Uterus (tissue), 4 donors: Measurements from ENCODE around the gene TPBG. TPM values are rescaled to one million over a fixed set of nuclear protein-coding genes. Genes with fewer than 3 reads are reported as not detected.

Experiments
- DNase-seq, 2 donors: peaks; one replicate each; pipeline ENCODE4 v3.0.0-alpha.2; 2019 to 2020
- H3K27ac ChIP-seq, 2 donors: fragments of 200-600 bp; sonication (generic); 1 replicate in 1 of 2; 2 replicates in 1 of 2; pipeline ENCODE4 v1.5.1; 2016 to 2018
- H3K27me3 ChIP-seq, 2 donors: fragments of 200-600 bp; sonication (generic); one replicate each; pipeline ENCODE4 v1.5.1; 2018 to 2019; ENCODE audit warnings: control low read depth in 1 of 2
- H3K36me3 ChIP-seq, 2 donors: fragments of 200-600 bp; sonication (generic); one replicate each; pipeline ENCODE4 v1.5.1; 2019; ENCODE audit warnings: control low read depth in 1 of 2
- H3K4me1 ChIP-seq, 2 donors: fragments of 200-600 bp; sonication (generic); one replicate each; pipeline ENCODE4 v1.5.1; 2018 to 2019; ENCODE audit warnings: control low read depth in 1 of 2
- H3K4me3 ChIP-seq, 2 donors: fragments of 200-600 bp; sonication (generic); 1 replicate in 1 of 2; 2 replicates in 1 of 2; pipeline ENCODE4 v1.5.1; 2018 to 2019; ENCODE audit warnings: mild to moderate bottlenecking in 1 of 2
- H3K9me3 ChIP-seq, 2 donors: fragments of 200-600 bp; sonication (generic); one replicate each; pipeline ENCODE4 v1.5.1; 2019; ENCODE audit warnings: control low read depth in 1 of 2
- CTCF ChIP-seq, 4 experiments: fragments of 200-600 bp in 2 of 4; fragments of 450-650 bp in 2 of 4; sonication (generic) in 2 of 4; IDR thresholded peaks; one replicate each; pipeline ENCODE4 v1.5.1; 2016 to 2019; ENCODE audit warnings: antibody characterized with exemption in 4 of 4, mild to moderate bottlenecking in 2 of 4, moderate library complexity in 1 of 4
- POLR2A ChIP-seq, 2 donors: fragments of 450-650 bp; IDR thresholded peaks; one replicate each; pipeline ENCODE4 v1.6.1; 2016; ENCODE audit warnings: antibody characterized with exemption in 2 of 2, mild to moderate bottlenecking in 1 of 2, moderate library complexity in 1 of 2
- intact Hi-C: fragments of 100-400 bp; cut with DNase I; formaldehyde crosslinking; loops from one replicate; pipeline ENCODE4 v1.15.1; 2023; ENCODE audit warnings: low total_unique reads
- total RNA-seq, 4 donors: library from RNA; depleted of rRNA in 3 of 4; stranded (reverse); fragments of >200 nt in 3 of 4; gene quantifications; one replicate each; pipeline versions ENCODE4 v1.1.0 to v1.2.4, GENCODE V29; 2014 to 2023
- donor health status: DM: yes; HTN: yes; CAD: no.

TPBG gene
- total RNA-seq, 4 donors from 2014 or later, result 11.5 to 37.5 (median 29.6) TPM

DNA sequence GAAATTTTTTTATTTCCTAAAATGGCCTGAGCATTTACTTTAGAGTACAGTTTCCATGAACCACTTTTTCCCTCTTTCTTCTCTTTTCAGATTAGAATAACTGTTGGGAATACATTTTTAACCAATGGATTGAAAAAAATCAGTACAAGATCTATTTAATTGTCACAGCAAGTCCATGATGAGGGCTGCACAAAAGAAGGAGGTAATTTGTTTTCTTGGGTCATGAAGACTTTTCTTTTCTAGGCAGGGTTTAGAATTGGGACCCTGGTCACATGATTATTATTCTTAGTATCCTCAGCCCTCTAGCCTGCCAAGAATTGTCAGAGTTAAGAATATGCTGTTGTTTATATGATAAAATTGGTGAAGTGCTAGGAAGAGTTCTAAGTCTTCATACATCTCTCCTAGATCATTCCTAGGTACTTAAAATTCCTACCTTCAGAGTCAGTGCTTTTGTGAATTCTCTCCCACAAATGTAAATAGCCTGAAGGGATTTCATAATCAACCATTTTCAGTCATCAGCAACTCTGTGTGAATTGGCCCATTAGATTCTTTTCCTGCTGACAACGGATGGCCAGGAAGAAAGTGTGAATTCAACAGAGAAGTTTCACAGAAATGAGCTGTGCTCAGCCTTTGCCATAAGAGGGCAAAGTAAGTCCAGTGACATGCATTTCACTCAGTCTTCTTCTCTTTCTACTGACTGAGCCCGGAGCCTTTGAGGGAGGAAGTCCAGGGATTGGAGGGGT lies 32.4 kb upstream of the TPBG start:
- Histone ChIP-seq H3K36me3 (no peaks in the 10 kb centered on the region), H3K27ac (no peak overlapping the region), H3K27me3 (no peaks in the 10 kb centered on the region), H3K4me3 (no peak overlapping the region), H3K9me3 (no peaks in the 10 kb centered on the region), H3K4me1 (no peaks in the 10 kb centered on the region)
- TF ChIP-seq CTCF (IDR thresholded peaks at IDR 0.05), result no peak
- no peak for TF ChIP-seq POLR2A (IDR thresholded peaks at IDR 0.05)
- intact Hi-C loops, result no loop called here
- DNase-seq, result no peak

DNA sequence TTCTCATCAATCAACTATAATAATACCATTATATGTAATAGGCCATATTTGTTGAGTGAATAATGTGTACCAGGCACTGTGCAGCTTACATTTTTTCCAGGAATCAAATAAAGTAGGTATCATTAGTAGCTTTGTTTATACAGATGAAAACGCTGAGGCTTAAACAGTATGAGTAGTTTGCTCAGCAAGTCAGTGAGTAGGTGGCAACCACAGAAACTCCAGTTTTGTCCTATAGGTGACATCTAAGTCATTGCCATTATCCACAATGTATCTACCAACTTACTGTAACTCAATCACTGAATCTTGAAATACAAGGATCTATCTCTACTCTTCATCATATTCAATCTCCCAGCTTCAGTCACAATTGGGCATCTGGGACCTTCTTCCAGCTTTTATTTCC lies 29.8 kb upstream of the TPBG start:
- Histone ChIP-seq H3K27me3 (no peaks in the 10 kb centered on the region), H3K9me3 (no peaks in the 10 kb centered on the region), H3K4me3 (no peak overlapping the region), H3K27ac (no peak overlapping the region), H3K36me3 (no peaks in the 10 kb centered on the region), H3K4me1 (no peaks in the 10 kb centered on the region)
- DNase-seq, result no peak
- intact Hi-C loops, result no loop called here
- TF ChIP-seq POLR2A (IDR thresholded peaks at IDR 0.05) (no peak), CTCF (IDR thresholded peaks at IDR 0.05) (no peak)

DNA sequence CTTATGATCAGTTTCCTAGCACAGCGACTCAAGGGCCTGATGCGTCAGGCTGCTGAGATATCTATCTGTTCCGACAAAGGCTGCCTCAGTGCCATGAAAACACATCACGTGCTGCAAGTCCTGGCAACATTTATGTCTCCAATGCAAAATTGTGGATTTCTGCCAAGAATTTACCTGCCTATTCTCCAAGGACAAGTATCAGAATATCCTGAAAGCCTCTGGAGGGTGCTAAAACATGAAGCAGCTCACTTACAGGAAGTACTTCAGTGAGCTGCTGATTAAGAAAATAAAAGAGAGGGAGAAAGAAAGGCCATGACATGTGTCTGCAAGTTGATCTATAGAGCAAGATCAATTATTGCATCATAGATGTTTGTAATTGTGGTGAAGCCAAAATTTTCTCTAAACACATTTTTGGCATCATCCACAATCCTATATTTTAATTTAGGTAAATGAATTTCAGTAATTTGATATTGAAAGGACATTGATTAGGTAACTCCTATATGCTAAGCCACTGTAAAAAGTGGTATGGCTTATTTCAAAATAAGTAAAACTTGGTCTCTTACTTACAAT lies 25.8 kb upstream of the TPBG start:
- Histone ChIP-seq H3K36me3 (no peaks in the 10 kb centered on the region), H3K27ac (no peak overlapping the region), H3K9me3 (no peaks in the 10 kb centered on the region), H3K27me3 (no peaks in the 10 kb centered on the region), H3K4me1 (no peaks in the 10 kb centered on the region), H3K4me3 (no peak overlapping the region)
- intact Hi-C loops, result no loop called here
- TF ChIP-seq CTCF (IDR thresholded peaks at IDR 0.05), result no peak
- TF ChIP-seq POLR2A (IDR thresholded peaks at IDR 0.05), result no peak
- no peak for DNase-seq

- H3K9me3 ChIP-seq, result no peaks in the 10 kb centered on the region
These were observed 15.5 kb upstream of the TPBG start for GRCh38 chr6:82348130-82348529.

More at GRCh38 chr6:82348130-82348529, 15.5 kb upstream of the TPBG start:
- TF ChIP-seq POLR2A (IDR thresholded peaks at IDR 0.05) (no peak), CTCF (IDR thresholded peaks at IDR 0.05) (no peak)
- Histone ChIP-seq H3K36me3 (no peaks in the 10 kb centered on the region), H3K4me3 (no peak overlapping the region), H3K27ac (no peak overlapping the region), H3K27me3 (no peaks in the 10 kb centered on the region), H3K4me1 (no peaks in the 10 kb centered on the region)
- no peak for DNase-seq
- intact Hi-C loops, result no loop called here
